Activated CD4-positive, CD25-positive, alpha-beta regulatory T cell treated with anti-CD3 and anti-CD28 coated beads, Interleukin-2, amount 50 U/mL, for 16 hours (primary cell): ENCODE data around the gene VGF.
A peak's percentile ranks its signal among the peaks of the same experiment; 100 is the strongest.
"Not testable (repeated sequence)": the region's sequence is repeated elsewhere in the genome, so short reads cannot be mapped to it uniquely, and the experiment has no call there.

Experiments
- DNase-seq: peaks from one replicate; pipeline ENCODE4 v3.0.0-alpha.2; 2020; ENCODE audit warnings: low read depth, low spot score

VGF gene

DNA sequence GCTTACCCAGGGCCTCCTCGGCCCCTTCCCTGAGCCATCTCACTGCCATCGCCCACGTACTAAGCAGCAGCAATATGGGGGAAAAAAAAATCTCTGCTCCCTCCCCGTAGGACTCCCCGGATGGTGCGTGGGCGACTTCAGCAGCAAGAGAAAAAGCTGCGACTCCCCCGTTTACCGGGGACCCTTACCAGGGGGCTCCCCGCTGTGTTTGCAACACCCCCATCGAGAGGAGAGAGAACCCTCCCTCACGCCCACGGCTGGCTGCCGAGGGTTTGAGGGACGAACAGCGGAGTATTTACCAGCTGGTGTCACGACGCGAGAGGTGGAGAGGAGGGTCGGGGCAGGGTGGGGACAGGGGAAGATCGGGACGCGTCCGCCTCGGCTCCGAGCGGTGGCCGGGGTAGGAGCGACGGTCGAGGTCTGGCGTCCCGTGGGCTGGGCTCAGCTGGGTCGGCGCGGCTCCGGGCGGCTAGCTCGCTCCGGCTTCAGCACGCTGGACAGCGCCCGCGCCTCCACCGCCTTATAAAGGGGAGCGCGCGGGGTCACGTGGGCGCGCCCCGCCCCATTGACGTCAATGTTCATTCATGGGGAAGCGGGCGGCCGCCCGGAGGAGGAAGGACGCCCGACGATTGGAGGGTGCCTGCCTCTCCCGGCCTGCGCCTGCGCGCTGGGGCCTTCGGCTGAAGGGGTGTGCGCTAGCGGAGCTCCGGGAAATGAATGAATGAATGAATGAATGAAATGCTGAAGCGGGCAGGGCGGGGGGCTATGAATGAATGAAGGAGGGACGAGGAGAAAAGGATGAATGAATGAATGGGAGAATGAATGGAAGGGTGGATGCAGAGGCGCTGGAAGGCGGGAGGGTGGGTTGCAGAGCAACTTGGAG lies at the start of gene VGF:
Gene VGF (minus strand): TSS at position 495 of the 883 bp plus-strand sequence. CDS start 726 bp downstream, outside the sequence.
- DNase-seq = peak; percentile 78

DNA sequence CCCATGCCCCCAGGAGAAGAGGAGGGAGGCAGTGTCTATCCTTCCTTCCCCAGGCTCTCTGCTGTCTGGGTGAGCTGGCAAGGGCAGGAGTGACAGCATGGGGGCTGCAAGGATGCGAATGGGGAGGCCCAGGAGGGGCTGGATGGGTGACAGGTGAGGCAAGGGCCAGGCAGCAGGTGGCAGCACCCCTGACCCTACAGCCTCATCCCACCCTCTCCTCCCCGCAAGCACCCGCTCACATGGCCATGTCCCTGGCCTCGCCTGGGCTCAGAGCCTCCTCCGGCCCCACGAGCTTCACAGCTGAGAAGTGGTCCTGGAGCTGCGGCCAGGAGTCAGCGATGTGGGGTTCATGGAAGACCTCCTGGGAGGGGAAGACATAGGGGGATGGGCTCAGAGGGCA lies 46.6 kb upstream of the VGF start:
- no peak for DNase-seq

DNA sequence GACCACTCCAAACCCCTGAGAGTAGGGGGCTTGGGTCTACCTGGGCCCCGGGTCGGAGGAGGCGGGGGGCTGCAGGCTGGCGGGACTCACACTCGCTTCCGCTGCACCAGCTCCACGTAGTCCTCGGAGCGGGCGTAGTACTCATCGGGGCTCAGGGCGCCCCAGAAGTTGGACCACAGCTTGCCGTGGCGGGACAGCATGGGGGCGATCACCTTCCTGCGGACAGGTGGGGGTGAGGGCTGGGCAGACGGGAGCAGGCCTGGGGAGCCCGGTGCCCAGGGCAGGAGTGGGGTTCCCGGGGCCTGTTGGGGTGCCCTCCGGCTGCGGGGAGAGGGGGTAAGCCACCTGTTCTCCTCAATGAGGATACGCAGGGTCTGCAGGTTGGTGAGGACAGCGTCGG lies 46.1 kb upstream of the VGF start:
- no peak for DNase-seq

DNA sequence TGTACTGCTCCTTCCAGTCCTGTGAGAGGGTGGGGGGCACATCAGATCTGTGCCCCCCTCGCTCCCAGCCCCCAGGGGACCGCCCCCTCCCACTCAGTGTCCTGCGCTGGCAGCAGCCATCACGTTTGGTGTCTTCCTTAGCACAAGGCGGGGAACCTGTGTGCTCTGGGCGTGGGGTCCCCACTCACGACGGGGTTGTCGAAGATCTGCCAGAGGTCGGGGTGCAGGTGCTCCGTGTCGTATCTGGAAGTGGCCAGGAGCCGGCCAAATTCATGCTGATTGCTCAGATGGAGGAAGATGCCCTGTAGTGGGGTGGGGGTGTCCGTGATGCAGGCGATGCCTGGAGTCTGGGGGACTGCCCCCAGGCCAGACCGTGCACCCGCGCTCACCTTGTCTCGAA lies 44.8 kb upstream of the VGF start:
- no peak for DNase-seq

DNA sequence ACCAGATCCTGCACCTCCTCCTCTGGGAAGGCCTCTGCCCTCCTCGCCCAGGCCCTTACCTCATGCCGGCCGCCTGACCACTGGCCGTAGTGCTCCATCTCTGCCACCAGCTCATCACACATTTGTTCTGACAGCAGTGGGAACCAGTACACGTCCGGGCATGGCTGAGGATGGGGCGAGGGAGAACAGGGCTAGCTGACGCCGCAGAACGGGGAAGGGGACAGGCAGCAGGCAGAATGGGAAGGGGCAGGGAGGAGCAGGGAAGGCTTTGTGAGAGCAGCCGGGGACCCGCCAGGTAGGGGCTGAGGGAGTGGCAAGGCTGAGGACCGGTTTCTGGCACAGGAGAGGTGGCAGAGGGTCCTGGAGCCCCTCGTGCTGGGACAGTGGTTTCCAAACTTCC lies 43.4 kb upstream of the VGF start:
- DNase-seq = no peak

DNA sequence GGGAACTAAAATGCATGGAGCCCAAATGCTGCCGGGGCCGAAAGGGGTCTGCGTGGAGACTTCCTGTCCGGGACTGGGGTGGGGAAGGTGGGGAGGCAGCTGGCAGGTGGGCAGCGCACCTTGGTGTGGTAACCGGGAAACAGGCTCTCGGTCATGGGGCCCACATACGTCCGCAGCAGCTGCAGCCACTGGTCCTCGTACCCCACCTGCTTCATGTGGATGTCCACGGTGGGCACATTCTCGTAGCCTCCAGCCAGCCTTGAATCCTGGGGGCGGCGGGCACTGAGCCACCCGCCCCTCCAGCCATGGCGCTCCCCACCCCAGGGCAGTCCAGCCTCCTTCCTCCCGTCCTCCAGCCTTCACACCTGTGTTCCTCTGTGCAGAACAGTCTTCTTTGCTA lies 42.1 kb upstream of the VGF start:
- DNase-seq = no peak

DNA sequence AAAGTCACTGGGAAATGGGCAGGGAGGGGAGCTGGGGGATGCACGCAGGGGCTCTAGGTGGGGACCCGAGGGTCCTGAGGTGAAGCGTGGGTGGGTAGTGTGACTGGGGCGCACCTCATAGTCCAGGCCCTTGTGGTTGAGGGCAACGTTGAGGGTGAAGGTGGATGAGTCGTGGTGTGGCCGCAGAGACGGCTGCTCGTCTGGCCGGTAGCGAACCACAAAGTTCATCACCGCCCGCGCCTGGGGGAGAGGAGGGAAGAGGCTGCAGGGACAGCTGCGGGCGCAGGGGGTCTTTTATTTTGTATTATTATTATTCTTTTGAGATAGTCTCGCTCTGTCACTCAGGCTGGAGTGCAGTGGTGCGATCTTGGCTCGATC lies 41.3 kb upstream of the VGF start:
- DNase-seq = no peak

DNA sequence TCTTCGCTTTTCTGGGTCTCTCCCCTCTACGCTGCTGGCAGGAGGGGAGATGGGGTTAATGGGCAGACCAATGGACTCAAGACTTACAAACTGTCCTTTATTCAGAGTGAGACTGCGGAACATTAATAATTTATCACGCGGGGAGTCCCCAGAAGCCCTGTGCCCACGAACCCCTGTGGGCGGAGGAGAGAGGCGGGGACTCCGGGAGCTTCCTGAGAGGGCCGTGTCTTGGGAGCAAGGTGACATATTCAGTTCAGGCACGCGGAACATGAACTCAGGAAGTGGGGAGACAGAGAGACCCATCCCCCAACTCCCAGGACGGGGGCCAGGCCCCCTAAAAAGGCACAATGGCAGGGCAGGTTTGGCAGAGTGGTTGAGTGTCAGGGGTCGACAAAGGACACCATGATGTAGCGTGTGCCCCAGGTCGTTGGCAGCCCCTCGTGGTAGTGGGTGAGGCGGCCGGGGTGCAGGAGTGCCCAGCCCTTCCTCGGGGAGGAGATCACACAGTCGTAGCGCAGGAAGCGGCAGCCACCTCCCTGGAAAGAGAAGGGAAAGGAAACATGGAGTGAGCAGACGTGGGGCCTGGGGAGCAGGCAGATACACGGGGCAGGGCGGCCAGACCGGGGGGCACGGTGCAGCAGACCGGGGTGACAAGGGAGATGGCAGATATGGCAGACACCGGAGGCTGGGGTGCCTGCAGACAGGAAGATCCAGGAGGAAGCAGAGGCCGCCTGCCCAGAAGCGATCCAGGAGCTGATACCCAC lies 40.7 kb upstream of the VGF start:
- no peak for DNase-seq

DNA sequence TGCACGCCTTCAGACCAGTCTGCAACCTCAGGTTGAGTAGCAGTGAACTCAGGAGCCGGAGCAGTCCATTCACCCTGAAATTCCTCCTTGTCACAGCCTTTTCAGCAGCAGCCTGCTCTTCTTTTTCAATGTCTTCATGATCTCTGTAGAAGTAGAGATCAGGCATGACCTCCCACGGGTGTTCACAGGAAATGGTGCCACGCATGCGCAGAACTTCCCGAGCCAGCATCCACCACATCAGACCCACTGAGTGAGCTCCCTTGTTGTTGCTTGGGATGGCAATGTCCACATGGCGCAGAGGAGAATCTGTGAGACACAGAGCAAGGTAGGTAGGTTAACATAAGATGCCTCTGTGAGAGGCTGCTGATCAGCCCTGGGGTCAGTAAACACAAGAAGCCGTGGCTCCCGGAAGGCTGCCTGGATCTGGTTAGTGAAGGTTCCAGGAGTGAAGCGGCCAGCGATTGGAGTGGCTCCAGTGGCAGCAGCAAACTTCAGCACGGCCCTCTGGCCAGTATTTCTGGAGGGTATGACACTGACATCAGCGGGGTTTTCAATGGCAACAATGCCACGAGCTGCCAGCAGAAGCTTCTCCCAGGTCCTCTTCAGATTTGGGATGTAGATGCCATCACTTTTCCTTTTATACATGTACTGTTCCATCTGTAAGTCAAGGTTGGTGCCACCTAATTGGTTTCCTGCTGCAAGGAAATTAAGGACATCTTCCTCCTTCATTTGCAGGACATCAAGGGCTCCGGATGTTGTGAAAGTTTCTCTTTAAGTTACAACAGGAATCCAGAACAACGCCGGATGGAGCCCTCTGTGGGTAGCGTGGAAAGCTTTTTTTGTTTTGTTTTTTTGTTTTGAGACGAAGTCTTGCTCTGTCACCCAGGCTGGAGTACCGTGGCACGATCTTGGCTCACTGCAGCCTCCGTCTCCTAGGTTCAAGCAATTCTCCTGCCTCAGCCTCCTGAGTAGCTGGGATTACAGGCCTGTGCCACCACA lies 38.7 kb upstream of the VGF start:
- not testable (repeated sequence) for DNase-seq

DNA sequence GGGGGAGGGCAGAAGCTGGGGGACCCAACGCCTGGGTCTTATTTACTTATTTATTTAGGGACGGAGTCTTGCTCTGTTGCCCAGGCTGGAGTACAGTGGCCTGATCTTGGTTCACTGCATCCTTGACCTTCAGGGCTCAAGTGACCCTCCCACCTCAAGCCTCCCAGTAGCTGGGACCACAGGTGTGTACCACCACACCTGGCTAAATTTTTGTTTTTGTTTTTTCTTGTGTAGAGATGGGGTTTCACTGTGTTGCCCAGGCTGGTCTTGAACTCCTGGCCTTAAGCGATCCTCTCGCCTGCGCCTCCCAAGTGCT lies 37.2 kb upstream of the VGF start:
- no peak for DNase-seq

DNA sequence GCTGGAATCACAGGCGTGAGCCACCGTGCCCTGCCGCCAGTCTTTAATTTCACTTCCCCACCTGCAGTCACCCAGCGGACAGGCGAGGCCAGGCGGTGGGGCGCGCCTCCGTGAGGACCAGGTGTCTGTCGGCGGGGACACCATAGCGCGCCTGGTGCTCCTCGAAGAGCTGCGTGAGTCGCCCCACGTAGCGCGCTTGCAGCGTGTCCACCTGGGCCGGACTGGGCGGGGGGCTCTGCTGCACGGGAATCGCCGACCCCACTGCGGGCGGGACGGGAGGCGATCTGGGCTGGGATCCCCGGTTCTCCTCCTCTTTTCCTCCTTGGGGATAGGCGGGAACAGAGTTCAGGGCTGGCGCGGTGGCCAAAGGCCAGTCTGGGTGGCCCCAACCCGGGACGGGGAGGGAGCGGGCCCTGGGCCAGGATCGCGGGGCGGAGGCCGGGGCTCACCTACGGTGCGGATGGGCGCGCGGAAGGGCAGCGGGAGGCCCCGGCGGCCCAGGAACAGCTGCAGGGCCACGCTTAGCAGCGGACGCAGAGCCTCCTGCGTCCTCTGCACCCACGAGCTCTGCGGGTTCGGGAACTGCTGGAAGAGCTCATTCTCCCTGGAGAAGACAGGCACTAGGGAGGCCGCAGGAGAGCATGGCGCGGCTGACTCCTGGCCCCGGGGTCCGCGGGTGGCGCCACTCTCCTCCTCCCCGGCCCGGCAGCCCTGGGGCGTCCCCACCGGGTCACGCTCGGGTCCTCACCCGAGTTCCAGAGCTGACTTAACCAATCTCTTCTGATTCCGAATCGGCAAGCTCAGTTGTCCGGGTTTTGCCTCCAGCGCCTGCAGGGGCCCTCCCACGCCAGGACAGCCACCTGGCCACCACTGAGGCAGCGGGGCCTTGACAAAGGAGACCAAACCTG lies 36.6 kb upstream of the VGF start:
- DNase-seq = no peak

DNA sequence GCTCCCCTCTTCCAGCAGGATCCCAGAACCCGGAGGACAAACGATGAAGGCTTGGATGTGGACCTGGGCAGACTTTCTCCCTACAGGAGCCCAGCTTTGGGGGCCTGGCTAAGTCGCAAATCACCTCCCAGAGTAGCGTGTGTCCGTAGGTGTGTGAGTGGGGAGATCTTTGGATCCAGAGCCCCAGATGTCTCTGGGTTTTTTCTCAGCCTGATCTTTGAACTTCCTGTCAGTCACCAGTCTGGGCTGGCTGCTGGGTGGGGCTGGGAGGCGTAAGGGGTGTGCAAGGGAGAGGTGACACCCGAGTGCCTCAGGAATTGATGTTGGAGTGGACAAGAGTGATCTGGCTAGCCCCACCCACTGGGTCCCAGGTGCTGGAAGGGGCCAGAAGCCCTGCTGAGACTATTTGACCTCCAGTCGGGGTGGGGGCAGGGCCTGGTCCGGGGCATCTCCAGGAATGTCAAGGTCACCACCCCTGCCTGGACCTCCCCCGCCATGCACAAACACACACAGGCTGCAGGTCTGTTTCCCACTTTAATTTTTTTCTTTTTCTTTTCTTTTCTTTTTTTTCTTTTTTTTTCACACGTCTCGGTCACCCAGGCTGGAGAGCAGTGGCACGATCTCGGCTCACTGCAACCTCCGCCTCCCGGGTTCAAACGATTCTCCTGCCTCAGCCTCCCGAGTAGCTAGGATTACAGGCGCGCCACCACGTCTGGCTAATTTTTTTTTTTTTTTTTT lies 35.7 kb upstream of the VGF start, which contains the start of gene MOGAT3:
Gene MOGAT3 (minus strand): TSS at position 175 of the 738 bp plus-strand sequence. CDS start 182 bp downstream, outside the sequence.
- DNase-seq = no peak

DNA sequence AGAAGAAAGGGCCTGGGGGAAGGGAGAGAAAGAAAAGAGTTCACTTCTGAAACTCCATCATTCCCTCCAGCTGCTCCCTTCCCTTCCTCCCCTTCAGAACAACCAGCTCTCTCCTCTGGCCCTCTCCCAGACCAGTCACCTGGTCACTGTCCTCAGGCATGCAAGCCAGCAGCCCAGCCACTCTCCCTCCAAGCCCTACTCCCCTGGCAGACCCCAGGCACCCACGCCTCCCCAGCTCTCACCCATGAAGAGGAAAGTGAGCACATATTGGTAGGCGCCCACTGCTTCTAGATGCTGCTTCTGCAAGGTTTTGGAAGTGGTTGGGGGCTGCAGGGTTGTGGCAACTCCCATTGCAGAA lies 35.1 kb upstream of the VGF start:
- no peak for DNase-seq

DNA sequence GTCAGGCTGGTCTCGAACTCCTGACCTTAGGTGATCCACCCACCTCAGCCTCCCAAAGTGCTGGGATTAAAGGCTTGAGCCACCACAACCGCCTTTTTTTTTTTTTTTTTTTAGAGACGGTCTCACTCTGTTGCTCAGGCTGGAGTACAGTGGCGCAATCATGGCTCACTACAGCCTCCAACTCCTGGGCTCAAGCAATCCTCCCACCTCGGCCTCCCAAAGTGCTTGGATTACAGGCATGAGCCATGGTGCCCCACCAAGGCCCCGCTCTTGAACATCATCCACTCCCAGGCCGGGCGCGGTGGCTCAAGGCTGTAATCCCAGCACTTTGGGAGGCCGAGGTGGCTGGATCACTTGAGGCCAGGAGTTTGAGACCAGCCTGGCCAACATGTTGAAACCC lies 34.2 kb upstream of the VGF start:
- DNase-seq = not testable (repeated sequence)

DNA sequence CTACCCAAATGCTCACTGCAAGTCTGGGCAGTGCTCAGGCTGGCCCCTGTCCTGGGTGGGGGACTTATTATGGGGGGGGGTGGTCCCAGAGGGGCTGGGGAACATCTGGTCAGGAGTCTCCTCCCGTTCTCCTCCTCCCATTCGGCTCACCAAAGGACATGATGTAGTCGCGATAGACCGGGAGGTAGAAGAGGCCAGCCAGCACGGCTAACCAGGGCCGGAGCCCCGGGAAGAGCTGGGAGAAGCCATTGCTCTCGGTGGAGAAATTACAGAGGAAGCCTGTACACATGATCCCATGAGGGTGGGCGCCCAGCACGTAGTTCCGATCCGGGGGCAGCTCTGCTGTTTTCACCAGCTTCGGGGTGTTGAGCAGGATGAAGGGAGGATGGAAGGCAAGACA lies 33.1 kb upstream of the VGF start:
- no peak for DNase-seq

DNA sequence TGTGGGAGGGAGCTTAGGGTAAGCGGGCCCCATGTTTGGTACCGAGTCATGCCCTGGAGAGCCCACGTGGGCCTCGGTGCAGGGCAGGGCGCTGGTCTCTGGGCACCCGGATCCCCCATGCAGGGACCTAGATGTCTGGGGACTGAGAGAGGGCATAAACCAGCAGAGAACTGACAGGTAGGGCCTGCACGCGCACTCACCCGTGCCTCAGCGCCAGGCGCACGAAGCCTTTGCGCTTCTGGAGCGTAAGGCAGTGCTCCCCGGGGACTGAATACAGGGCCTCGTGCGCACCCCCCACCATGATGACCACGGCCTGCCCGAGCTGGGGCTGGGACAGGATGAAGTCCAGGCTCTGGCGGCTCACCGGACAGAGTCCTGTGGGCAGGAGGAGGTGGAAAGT lies 32.6 kb upstream of the VGF start:
- DNase-seq = no peak

DNA sequence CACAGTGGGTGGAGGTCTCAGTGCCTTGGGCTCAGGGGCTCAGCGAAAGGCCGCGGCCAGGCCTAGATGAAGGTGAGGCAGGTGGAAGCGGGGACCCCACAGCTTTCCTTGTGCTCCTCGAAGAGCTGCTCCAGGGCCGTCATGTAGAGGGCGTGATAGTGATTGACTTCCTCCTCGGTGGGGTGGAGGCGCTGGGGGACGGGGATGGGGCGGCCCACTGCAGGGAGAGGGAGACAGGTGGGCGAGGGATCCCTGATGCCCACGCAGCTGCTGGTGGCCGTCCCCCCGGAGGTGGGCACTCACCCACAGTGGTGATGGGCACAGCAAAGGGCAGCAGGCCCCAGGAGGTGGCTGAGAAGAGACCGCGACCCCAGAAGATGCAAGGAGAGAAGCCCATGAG lies 30.5 kb upstream of the VGF start:
- no peak for DNase-seq

DNA sequence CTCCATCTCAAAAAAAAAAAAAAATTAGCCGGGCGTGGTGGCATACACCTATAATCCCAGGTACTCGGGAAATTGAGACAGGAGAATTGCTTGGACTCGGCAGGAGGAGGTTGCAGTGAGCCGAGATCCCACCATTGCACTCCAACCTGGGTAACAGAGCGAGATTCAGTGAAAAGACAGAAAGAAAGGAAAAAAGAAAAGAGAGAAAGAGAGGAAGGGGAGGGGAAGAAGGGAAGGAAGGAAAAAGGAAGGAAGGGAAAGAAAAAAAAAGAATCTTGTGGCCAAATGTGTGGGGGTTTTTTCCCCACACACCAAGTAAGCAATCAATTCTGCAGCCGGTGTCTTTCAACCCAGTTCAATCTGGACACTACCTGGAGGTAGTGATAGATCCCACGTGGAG lies 23.7 kb upstream of the VGF start:
- no peak for DNase-seq

DNA sequence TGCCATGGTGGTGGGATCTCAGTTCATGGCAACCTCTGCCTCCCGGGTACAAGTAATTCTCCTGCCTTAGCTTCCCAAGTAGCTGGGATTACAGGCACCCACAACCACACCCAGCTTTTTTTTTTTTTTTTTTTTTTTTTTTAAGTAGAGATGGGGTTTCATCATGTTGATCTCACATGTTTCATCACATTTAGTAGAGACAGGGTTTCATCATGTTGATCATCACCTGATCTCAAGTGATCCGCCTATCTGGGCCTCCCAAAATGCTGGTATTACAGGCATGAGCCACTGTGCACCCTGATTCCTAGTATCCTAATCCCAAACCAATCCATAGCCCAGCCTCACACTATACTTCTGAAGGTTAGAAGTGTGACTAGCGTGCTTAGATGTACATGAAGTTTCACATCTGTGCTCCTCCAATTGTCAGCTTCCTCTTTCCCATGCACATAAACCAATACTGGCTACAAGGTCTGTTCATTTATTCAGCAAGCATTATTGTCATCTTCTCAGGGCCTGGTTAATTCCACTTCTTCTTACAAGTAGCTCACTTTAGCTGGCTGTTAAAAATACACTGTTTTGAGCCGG lies 21.6 kb upstream of the VGF start:
- no peak for DNase-seq

DNA sequence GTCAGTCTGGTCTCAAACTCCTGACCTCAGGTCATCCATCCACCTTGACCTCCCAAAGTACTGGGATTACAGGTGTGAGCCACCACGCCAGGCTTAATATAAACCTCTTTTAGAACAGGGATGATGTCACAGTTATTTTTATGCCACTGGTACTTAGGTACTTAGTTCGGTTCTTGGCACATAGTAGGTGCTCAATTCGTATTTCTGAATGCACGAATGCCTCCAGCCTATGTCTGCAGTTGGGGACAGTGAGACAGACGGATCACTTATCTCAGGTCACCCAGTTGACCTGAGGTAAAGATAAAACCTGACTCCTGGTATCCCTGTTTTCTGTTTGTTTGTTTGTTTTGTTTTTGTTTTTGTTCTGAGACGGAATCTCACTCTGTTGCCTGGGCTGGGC lies 20.8 kb upstream of the VGF start:
- DNase-seq = no peak
